Transverse colon (tissue), 4 donors: ENCODE data around the gene MYBPH. TPM values are rescaled to one million over a fixed set of nuclear protein-coding genes. Genes with fewer than 3 reads are reported as not detected.

Experiments used
- DNase-seq: peaks from one replicate; pipeline ENCODE4 v3.0.0-alpha.2; 2019
- H3K27ac ChIP-seq, 4 donors: fragments of 200-600 bp; sonication (generic); 2 replicates each; pipeline ENCODE4 v1.5.1; 2016 to 2018; ENCODE audit warnings: inconsistent platforms in 4 of 4
- H3K27me3 ChIP-seq: fragments of 200-600 bp; sonication (generic); 2 replicates; pipeline ENCODE4 v1.5.1; 2017; ENCODE audit warnings: inconsistent platforms
- H3K36me3 ChIP-seq, 4 donors: fragments of 200-600 bp; sonication (generic); 2 replicates each; pipeline ENCODE4 v1.5.1; 2017 to 2019; ENCODE audit warnings: inconsistent platforms in 4 of 4
- H3K4me1 ChIP-seq, 4 donors: fragments of 200-600 bp; sonication (generic); 2 replicates each; pipeline ENCODE4 v1.5.1; 2017 to 2020; ENCODE audit warnings: inconsistent platforms in 4 of 4
- H3K4me3 ChIP-seq, 4 donors: fragments of 200-600 bp; sonication (generic); 1 replicate in 1 of 4; 2 replicates in 3 of 4; pipeline versions ENCODE4 v1.5.1 to v1.6.1; 2017 to 2019; ENCODE audit warnings: inconsistent platforms in 4 of 4
- H3K9me3 ChIP-seq, 2 donors: fragments of 200-600 bp; sonication (generic); 2 replicates each; pipeline ENCODE4 v1.5.1; 2017 to 2019; ENCODE audit warnings: inconsistent platforms in 2 of 2
- EP300 ChIP-seq: sonication (generic); formaldehyde crosslinking; IDR thresholded peaks from one replicate; pipeline ENCODE4 v1.6.1; 2017; ENCODE audit warnings: antibody characterized with exemption, low read depth
- POLR2A ChIP-seq: fragments of 450-650 bp; IDR thresholded peaks from one replicate; pipeline ENCODE4 v1.6.1; 2016; ENCODE audit warnings: antibody characterized with exemption, mild to moderate bottlenecking, moderate library complexity
- POLR2AphosphoS5 ChIP-seq, 3 donors: sonication (generic); formaldehyde crosslinking; IDR thresholded peaks; one replicate each; pipeline ENCODE4 v1.6.1; 2016; ENCODE audit warnings: antibody characterized with exemption in 3 of 3
- WGBS, 2 donors: methylation state at CpG; one replicate each; pipeline ENCODE4 v1.1.5; 2018; ENCODE audit warnings: low coverage in 1 of 2; 5-methylcytosine and 5-hydroxymethylcytosine counted together
- in situ Hi-C, 4 donors: fragments of 200-750 bp; cut with MboI; loops; one replicate each; pipeline versions ENCODE4 v1.15.0 to v1.15.1; 2017; ENCODE audit warnings: low sequenced_read_pairs in 3 of 4, low pct_ligation_motif_present in 1 of 4, low pct_unique_long_range_greater_than_20kb in 1 of 4
- intact Hi-C: fragments of 100-400 bp; cut with DNase I; formaldehyde crosslinking; loops from one replicate; pipeline ENCODE4 v1.15.1; 2023; ENCODE audit warnings: low total_unique reads
- total RNA-seq, 4 donors: library from RNA; depleted of rRNA; stranded (reverse); fragments of >200 nt; gene quantifications; one replicate each; pipeline ENCODE4 v1.1.0, GENCODE V29; 2016
- TF ChIP-seq, protein P1 (sequence below), 5 experiments: fragments of 200-600 bp in 3 of 5; fragments of 450-650 bp in 2 of 5; sonication (generic) in 3 of 5; IDR thresholded peaks; 1 replicate in 2 of 5; 2 replicates in 3 of 5; pipeline ENCODE4 v1.5.1; 2016 to 2017; ENCODE audit warnings: antibody characterized with exemption in 5 of 5, inconsistent platforms in 3 of 5, mild to moderate bottlenecking in 2 of 5, moderate library complexity in 1 of 5

MYBPH gene
- total RNA-seq, 4 donors from 2014 or later = not detected

DNA sequence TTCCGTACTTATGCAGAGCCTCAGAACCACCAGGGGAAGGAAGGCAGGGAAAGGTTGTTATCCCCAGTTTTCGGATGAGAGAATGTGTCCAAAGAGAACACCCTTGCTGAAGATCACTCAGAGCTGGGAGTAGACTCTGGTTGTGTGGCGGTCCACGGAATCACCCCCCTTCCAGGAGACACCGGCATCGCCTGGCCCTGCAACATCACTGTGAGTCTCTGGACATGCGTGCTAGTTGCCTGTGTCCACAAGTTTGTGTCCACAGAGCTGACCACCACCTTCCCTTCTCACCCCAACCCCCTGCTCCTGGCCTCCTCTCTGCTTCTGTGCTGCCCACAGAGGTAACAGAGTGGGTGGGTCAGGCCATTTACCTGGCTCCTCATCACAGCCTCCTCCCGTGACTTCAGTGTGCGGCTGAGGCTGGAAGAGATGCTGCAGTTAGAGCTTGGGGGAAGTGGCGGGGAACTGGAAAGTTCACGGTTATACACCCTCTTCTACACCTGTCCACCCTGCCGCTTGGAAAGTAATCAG is 7.3 kb downstream of the MYBPH start:
- intact Hi-C loops (loop anchor here (5.0 kb wide), 1 partner anchor 1711 kb away; no protein-coding TSS in a partner anchor), in situ Hi-C loops (no loop called here)
- Histone ChIP-seq H3K4me1 (peaks cover 0 to 10% (median 4%) of the 10 kb centered on the region in 4 donors), H3K36me3 (no peaks in the 10 kb centered on the region), H3K27ac (no peak overlapping the region), H3K27me3 (no peaks in the 10 kb centered on the region), H3K9me3 (no peaks in the 10 kb centered on the region), H3K4me3 (no peak overlapping the region)
- TF ChIP-seq POLR2AphosphoS5 (IDR thresholded peaks at IDR 0.05) (no peak), POLR2A (no peak), EP300 (no peak)
- TF ChIP-seq, protein P1, sequence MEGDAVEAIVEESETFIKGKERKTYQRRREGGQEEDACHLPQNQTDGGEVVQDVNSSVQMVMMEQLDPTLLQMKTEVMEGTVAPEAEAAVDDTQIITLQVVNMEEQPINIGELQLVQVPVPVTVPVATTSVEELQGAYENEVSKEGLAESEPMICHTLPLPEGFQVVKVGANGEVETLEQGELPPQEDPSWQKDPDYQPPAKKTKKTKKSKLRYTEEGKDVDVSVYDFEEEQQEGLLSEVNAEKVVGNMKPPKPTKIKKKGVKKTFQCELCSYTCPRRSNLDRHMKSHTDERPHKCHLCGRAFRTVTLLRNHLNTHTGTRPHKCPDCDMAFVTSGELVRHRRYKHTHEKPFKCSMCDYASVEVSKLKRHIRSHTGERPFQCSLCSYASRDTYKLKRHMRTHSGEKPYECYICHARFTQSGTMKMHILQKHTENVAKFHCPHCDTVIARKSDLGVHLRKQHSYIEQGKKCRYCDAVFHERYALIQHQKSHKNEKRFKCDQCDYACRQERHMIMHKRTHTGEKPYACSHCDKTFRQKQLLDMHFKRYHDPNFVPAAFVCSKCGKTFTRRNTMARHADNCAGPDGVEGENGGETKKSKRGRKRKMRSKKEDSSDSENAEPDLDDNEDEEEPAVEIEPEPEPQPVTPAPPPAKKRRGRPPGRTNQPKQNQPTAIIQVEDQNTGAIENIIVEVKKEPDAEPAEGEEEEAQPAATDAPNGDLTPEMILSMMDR (IDR thresholded peaks at IDR 0.05) = no peak
- 78% methylated on average over 12 of the region's 12 CpGs; no CpG with 5 or more reads in 1 of the 2 donors for WGBS, 2 donors
- DNase-seq = no peak

DNA sequence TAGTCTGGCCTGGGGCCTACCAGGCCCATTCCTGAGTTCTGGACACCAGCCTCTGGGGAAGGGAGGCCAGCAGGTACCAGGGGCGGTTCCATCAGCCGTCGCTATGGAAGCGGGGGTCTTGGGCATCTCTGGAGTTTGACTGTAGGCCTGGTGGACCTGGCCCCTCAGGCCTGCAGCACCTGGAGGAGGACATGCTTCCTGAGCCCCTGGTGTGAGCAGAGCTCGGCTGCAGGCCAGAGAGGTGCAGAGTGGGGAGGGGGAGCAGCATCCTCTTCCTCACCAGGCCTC is 7.8 kb downstream of the MYBPH start:
- Histone ChIP-seq H3K36me3 (no peaks in the 10 kb centered on the region), H3K4me3 (no peak overlapping the region), H3K4me1 (peaks cover 0 to 10% (median 4%) of the 10 kb centered on the region in 4 donors), H3K27ac (no peak overlapping the region), H3K9me3 (no peaks in the 10 kb centered on the region), H3K27me3 (no peaks in the 10 kb centered on the region)
- no peak for DNase-seq
- TF ChIP-seq, protein P1 (IDR thresholded peaks at IDR 0.05) = no peak
- TF ChIP-seq EP300 (no peak), POLR2A (no peak), POLR2AphosphoS5 (IDR thresholded peaks at IDR 0.05) (no peak)
- in situ Hi-C loops (no loop called here), intact Hi-C loops (loop anchor here (5.0 kb wide), 1 partner anchor 1711 kb away; no protein-coding TSS in a partner anchor)
- WGBS, 2 donors = 91% methylated on average over 5 of the region's 5 CpGs; no CpG with 5 or more reads in 1 of the 2 donors

DNA sequence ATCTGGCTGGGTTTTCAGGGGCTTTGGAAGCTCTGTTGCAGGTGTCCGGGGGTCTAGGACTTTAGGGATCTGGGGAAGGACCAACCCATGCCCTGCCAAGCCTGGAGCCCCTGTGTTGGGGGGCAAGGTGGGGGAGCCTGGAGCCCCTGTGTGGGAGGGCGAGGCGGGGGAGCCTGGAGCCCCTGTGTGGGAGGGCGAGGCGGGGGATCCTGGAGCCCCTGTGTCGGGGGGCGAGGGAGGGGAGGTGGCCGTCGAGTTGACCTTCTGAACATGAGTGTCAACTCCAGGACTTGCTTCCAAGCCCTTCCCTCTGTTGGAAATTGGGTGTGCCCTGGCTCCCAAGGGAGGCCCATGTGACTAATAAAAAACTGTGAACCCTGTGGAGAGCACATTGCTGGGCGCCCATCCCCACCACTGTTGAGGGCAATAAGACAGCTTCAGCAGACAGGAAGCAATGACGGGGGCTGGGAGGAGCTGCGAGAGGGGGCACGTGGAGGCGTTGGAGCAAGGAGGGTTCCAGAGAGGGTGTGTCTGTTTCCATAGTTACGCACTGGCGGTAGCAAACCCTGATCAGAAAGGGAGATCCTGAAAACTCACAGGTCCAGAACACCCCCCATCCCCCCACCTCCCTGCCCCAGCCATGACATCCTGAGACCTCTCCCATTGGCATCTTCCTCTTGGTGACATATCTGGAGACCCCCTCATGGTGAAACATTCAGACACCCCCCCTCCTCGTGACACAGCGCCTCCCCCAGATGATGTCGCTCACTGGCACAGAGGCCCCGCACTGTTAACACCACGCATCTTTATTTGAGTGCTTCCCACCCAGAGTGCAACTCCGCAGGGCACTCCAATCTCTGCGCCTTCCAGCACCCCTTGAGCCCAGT is 8.4 kb downstream of the MYBPH start:
- H3K4me1 ChIP-seq = peaks cover 0 to 9% (median 4%) of the 10 kb centered on the region in 4 donors
- no peak overlapping the region for H3K4me3 ChIP-seq
- intact Hi-C loops = loop anchor here (5.0 kb wide), 1 partner anchor 1710 kb away; no protein-coding TSS in a partner anchor
- no peak overlapping the region for H3K27ac ChIP-seq
- 10 to 66% methylated on average over 6 to 19 of the region's 23 CpGs for WGBS, 2 donors
- no peaks in the 10 kb centered on the region for H3K9me3 ChIP-seq
- in situ Hi-C loops = no loop called here
- TF ChIP-seq EP300 (no peak), POLR2A (no peak), POLR2AphosphoS5 (IDR thresholded peaks at IDR 0.05) (no peak)
- TF ChIP-seq, protein P1 (IDR thresholded peaks at IDR 0.05) = no peak
- H3K27me3 ChIP-seq = no peaks in the 10 kb centered on the region
- H3K36me3 ChIP-seq = no peaks in the 10 kb centered on the region
- peak; percentile 17 for DNase-seq

DNA sequence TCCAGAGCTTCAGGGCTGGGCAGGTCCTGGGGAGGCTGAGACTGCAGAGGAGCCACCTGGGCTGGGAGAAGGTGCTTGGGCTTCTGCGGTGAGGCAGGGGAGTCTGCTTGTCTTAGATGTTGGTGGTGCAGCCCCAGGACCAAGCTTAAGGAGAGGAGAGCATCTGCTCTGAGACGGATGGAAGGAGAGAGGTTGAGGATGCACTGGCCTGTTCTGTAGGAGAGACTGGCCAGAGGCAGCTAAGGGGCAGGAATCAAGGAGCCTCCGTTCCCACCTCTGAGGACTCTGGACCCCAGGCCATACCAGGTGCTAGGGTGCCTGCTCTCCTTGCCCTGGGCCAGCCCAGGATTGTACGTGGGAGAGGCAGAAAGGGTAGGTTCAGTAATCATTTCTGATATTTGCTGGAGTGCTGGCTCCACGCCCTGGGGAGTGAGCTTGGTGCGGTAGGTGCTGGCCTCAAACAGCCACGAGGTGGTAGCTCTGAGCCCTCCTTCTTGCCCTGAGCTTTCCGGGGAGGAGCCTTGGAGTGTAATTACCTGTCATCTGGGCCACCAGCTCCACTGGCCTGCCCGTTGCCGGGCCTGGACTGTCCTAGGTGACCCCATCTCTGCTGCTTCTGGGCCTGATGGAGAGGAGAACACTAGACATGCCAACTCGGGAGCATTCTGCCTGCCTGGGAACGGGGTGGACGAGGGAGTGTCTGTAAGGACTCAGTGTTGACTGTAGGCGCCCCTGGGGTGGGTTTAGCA is 9.3 kb downstream of the MYBPH start:
- Histone ChIP-seq H3K4me1 (peaks cover 0 to 9% (median 4%) of the 10 kb centered on the region in 4 donors), H3K4me3 (no peak overlapping the region), H3K36me3 (no peaks in the 10 kb centered on the region), H3K27ac (no peak overlapping the region), H3K9me3 (no peaks in the 10 kb centered on the region), H3K27me3 (no peaks in the 10 kb centered on the region)
- 62% methylated on average over 12 of the region's 14 CpGs; no CpG with 5 or more reads in 1 of the 2 donors for WGBS, 2 donors
- intact Hi-C loops (loop anchor here (5.0 kb wide), 1 partner anchor 1709 kb away; no protein-coding TSS in a partner anchor), in situ Hi-C loops (no loop called here)
- DNase-seq = peak; percentile 53
- TF ChIP-seq EP300 = no peak
- TF ChIP-seq, protein P1 (IDR thresholded peaks at IDR 0.05) = peak in 4 of 5 experiments; percentile 12 to 32 (median 18)
